ENCODE measurements around the gene ZNF217. TPM values are rescaled to one million over a fixed set of nuclear protein-coding genes. Genes with fewer than 3 reads are reported as not detected.
A peak's percentile ranks its signal among the peaks of the same experiment; 100 is the strongest.
"Not testable (repeated sequence)": the region's sequence is repeated elsewhere in the genome, so short reads cannot be mapped to it uniquely, and the experiment has no call there.

The ZNF217 gene
- total and polyA plus RNA-seq, 10 of the 15 experiments (the other 5 are each of a cell fraction or from before 2014, with no cell fraction given) = 8.5 to 76.6 (median 40.6) TPM

DNA sequence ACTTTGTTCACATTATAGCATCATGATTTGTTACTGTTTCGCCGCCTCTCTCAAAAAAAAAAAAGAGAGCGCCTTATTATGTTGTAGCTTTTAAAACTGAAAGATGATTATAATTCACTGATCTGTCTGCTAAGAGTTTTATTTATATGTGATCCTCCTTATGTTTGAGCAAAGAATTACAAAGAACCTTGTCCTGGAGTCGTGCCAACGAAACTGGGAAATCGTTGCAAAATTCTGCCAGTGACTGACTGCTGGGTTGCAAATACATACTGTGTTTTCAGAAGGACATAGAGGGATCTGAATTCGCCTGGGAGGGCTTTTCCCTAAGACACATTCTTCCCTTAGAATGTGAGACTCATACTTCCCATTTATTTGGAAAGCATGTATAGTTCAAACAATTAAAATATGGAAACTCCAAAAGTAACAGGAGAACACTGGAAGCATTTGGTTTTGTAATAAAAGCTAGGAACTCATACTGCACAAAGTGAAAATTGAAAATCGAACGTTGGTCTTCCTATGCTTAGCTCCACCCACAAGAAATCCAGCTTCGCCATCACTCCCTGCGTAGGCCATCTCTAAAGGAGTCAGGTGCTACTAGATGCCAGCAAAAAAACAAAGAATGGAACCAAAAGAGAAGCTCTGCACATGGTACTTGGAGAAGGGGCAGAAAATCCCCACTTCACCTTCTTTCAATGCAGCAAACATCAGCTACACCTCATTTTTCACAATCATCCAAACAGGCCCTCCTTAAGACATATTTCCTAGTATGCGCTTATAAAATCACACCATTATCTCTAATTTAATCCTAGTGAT is 2.8 kb upstream of the ZNF217 start:
- H3K36me3 ChIP-seq (ENCODE audit: control insufficient read depth in 2 of 2, insufficient read depth in 2 of 2, low read length in 1 of 2); ATAC-seq; H4K20me1 ChIP-seq (ENCODE audit: control insufficient read depth, insufficient read depth); DNase-seq (ENCODE audit: low read depth, low spot score); in situ Hi-C loops (cut with MboI); intact Hi-C loops (cut with micrococcal nuclease; ENCODE audit: unreplicated experiment); H3K4me1 ChIP-seq (ENCODE audit: control insufficient read depth, insufficient read depth, low read length); H3K27me3 ChIP-seq (replicated peaks in 1 of 2; ENCODE audit: control insufficient read depth in 2 of 2, insufficient read depth in 2 of 2, low read length in 1 of 2); FAIRE-seq; BruUV-seq (replicated peaks); H2AFZ ChIP-seq (ENCODE audit: control insufficient read depth, low read depth, low read length); H3K9me3 ChIP-seq (replicated peaks; ENCODE audit: control insufficient read depth, insufficient read depth, low read length): not testable (repeated sequence)
- Histone ChIP-seq H3K27ac (ENCODE audit: control insufficient read depth, insufficient read depth) (peak overlapping the region; percentile 17), H3K4me2 (ENCODE audit: control insufficient read depth, insufficient read depth) (peak overlapping the region; percentile 73), H3K4me3 (peak overlapping the region; percentile 40; the same call in 1 of the 2 replicates), H3K79me2 (ENCODE audit: control insufficient read depth, insufficient read depth, low read length) (peaks cover 48% of the 10 kb centered on the region), H3K9ac (ENCODE audit: control insufficient read depth, insufficient read depth, low read length) (peak overlapping the region; percentile 32; the same call in 1 of the 2 replicates)
- ChIA-PET RAD21 (ENCODE audit: unreplicated experiment) (interaction anchor here (0.6 to 4.1 kb wide), 5 partner anchors 17 to 140 kb away, joined by 3 to 33 read pairs (median 3); no protein-coding TSS in a partner anchor), CTCF (interaction anchor here (1.3 kb wide), 1 partner anchor 13 kb away, joined by 3 read pairs; no protein-coding TSS in a partner anchor), SMC1A (ENCODE audit: uncharacterized antibody, unreplicated experiment) (interaction anchor here (0.7 to 2.1 kb wide), 8 partner anchors 14 to 156 kb away, joined by 3 to 15 read pairs (median 4); no protein-coding TSS in a partner anchor), POLR2A (interaction anchor here (0.5 to 2.6 kb wide), 7 partner anchors 14 to 141 kb away, joined by 3 to 21 read pairs (median 4); no protein-coding TSS in a partner anchor)
- peak; percentile 86 for TF ChIP-seq NFXL1 (IDR thresholded peaks at IDR 0.05; ENCODE audit: borderline replicate concordance)
- TF ChIP-seq, protein P1, sequence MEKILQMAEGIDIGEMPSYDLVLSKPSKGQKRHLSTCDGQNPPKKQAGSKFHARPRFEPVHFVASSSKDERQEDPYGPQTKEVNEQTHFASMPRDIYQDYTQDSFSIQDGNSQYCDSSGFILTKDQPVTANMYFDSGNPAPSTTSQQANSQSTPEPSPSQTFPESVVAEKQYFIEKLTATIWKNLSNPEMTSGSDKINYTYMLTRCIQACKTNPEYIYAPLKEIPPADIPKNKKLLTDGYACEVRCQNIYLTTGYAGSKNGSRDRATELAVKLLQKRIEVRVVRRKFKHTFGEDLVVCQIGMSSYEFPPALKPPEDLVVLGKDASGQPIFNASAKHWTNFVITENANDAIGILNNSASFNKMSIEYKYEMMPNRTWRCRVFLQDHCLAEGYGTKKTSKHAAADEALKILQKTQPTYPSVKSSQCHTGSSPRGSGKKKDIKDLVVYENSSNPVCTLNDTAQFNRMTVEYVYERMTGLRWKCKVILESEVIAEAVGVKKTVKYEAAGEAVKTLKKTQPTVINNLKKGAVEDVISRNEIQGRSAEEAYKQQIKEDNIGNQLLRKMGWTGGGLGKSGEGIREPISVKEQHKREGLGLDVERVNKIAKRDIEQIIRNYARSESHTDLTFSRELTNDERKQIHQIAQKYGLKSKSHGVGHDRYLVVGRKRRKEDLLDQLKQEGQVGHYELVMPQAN (conservative IDR thresholded peaks at IDR 0.05) = 0 out of 2 replicates have a peak, but pooled peaks have one; percentile 34
- WGBS (ENCODE audit: insufficient coverage, insufficient replicate concordance, low lambda C conversion rate, missing lambda C conversion rate) = 87% methylated on average over 12 of the region's 12 CpGs

Measured in GM12878 (cell line).